IMR-90 (cell line): ENCODE measurements around the gene ZNF688. TPM values are rescaled to one million over a fixed set of nuclear protein-coding genes. Genes with fewer than 3 reads are reported as not detected.
"Not testable (repeated sequence)": the region's sequence is repeated elsewhere in the genome, so short reads cannot be mapped to it uniquely, and the experiment has no call there.

Source experiments
- ATAC-seq: fragments of 200-7000 bp; cut with Tn5 transposase; 2 replicates; pipeline ENCODE4 v1.9.1; 2020; ENCODE audit warnings: low read depth, mild to moderate bottlenecking, moderate library complexity
- BruUV-seq: library from RNA; stranded (reverse); fragments of 400-500 nt; replicated peaks from 2 replicates; lab custom pipeline; 2021; lab: Mats Ljungman, UMichigan
- CTCF ChIA-PET: fragments of 300-600 bp; formaldehyde crosslinking; extraction: SDS; loops from one replicate; lab custom pipeline; 2021; ENCODE audit warnings: antibody characterized with exemption; lab: Yijun Ruan, JAX
- POLR2A ChIA-PET: fragments of 300-600 bp; sonication (Branson Sonifier 250); formaldehyde crosslinking; loops from one replicate; lab custom pipeline; 2022; ENCODE audit warnings: antibody characterized with exemption; ENCODE audit not compliant: unreplicated experiment; lab: Charles Lee
- DNase-seq: peaks from one replicate; pipeline ENCODE4 v3.0.0; 2013
- H2AFZ ChIP-seq: replicated peaks from 2 replicates; pipeline ENCODE3; 2013; ENCODE audit warnings: low read length, mild to moderate bottlenecking; ENCODE audit not compliant: poor library complexity
- H2AK5ac ChIP-seq: 2 replicates; pipeline ENCODE4 v1.6.1; 2013; ENCODE audit warnings: low read depth, low read length, inconsistent platforms
- H2AK9ac ChIP-seq: replicated peaks from 2 replicates; pipeline ENCODE3; 2013; ENCODE audit warnings: mild to moderate bottlenecking, low read depth, low read length, moderate library complexity; ENCODE audit not compliant: poor library complexity
- H2BK120ac ChIP-seq: 2 replicates; pipeline ENCODE4 v1.6.1; 2013; ENCODE audit warnings: low read depth, low read length, inconsistent platforms
- H2BK15ac ChIP-seq: 3 replicates; pipeline ENCODE4 v1.6.1; 2013; ENCODE audit warnings: low read depth, low read length, inconsistent platforms
- H2BK20ac ChIP-seq: 2 replicates; pipeline ENCODE4 v1.6.1; 2013; ENCODE audit warnings: low read depth, mild to moderate bottlenecking, inconsistent platforms, low read length, moderate library complexity
- H2BK5ac ChIP-seq: 2 replicates; pipeline ENCODE4 v1.6.1; 2013; ENCODE audit warnings: mild to moderate bottlenecking, low read depth, low read length, inconsistent platforms; ENCODE audit not compliant: poor library complexity, severe bottlenecking
- H3K14ac ChIP-seq: replicated peaks from 2 replicates; pipeline ENCODE4 v1.6.1; 2013; ENCODE audit warnings: low read depth, low read length, inconsistent platforms
- H3K18ac ChIP-seq: 2 replicates; pipeline ENCODE4 v1.6.1; 2013; ENCODE audit warnings: low read depth, low read length, control low read depth
- H3K23ac ChIP-seq: 2 replicates; pipeline ENCODE4 v1.6.1; 2013; ENCODE audit warnings: low read depth, low read length, inconsistent platforms
- H3K27ac ChIP-seq: 2 replicates; pipeline ENCODE4 v1.5.1; 2013; ENCODE audit warnings: mild to moderate bottlenecking, control low read depth, low read length; ENCODE audit not compliant: insufficient read depth
- H3K27me3 ChIP-seq: 2 replicates; pipeline ENCODE4 v1.6.1; 2013; ENCODE audit warnings: low read length; ENCODE audit not compliant: control insufficient read depth, insufficient read depth
- H3K36me3 ChIP-seq: 2 replicates; pipeline ENCODE4 v1.6.1; 2013; ENCODE audit warnings: low read length, mixed read lengths; ENCODE audit not compliant: control insufficient read depth, insufficient read depth
- H3K4ac ChIP-seq: 2 replicates; pipeline ENCODE4 v1.6.1; 2013; ENCODE audit warnings: low read depth, low read length, inconsistent platforms
- H3K4me1 ChIP-seq: 2 replicates; pipeline ENCODE4 v1.6.1; 2013; ENCODE audit warnings: low read length, mixed read lengths; ENCODE audit not compliant: control insufficient read depth, insufficient read depth
- H3K4me2 ChIP-seq: 2 replicates; pipeline ENCODE4 v1.6.1; 2013; ENCODE audit warnings: low read depth, mild to moderate bottlenecking, control low read depth, low read length, moderate library complexity
- H3K4me3 ChIP-seq: 2 replicates; pipeline ENCODE4 v1.5.1; 2013; ENCODE audit warnings: low read depth, mild to moderate bottlenecking, control low read depth, low read length, moderate library complexity; ENCODE audit not compliant: insufficient read depth
- H3K56ac ChIP-seq: 2 replicates; pipeline ENCODE4 v1.6.1; 2013; ENCODE audit warnings: low read length, inconsistent platforms; ENCODE audit not compliant: insufficient read depth; ENCODE audit errors: extremely low read depth
- H3K79me1 ChIP-seq, 2 experiments: 2 replicates each; pipeline ENCODE4 v1.6.1; 2013; ENCODE audit warnings: low read length in 2 of 2, inconsistent platforms in 1 of 2, low read depth in 1 of 2
- H3K9ac ChIP-seq: 2 replicates; pipeline ENCODE4 v1.6.1; 2013; ENCODE audit warnings: low read depth, low read length, control low read depth
- H3K9me1 ChIP-seq: 2 replicates; pipeline ENCODE4 v1.6.1; 2013; ENCODE audit warnings: low read length, inconsistent platforms; ENCODE audit not compliant: insufficient read depth
- H3K9me3 ChIP-seq: 2 replicates; pipeline ENCODE4 v1.6.1; 2013; ENCODE audit warnings: low read length; ENCODE audit not compliant: control insufficient read depth, insufficient read depth
- H4K20me1 ChIP-seq: 2 replicates; pipeline ENCODE4 v1.6.1; 2013; ENCODE audit warnings: low read length, inconsistent platforms; ENCODE audit not compliant: insufficient read depth
- H4K5ac ChIP-seq: 2 replicates; pipeline ENCODE4 v1.6.1; 2013; ENCODE audit warnings: mild to moderate bottlenecking, low read depth, low read length, control low read depth
- H4K8ac ChIP-seq, 2 experiments: 2 replicates each; pipeline ENCODE4 v1.6.1; 2013; ENCODE audit warnings: low read depth in 2 of 2, low read length in 2 of 2, control low read depth in 1 of 2, inconsistent platforms in 1 of 2
- H4K91ac ChIP-seq: 2 replicates; pipeline ENCODE4 v1.6.1; 2013; ENCODE audit warnings: low read depth, low read length, inconsistent platforms; ENCODE audit not compliant: insufficient read depth
- WGBS, 2 experiments: methylation state at CpG; one replicate each; pipeline versions ENCODE4 v1.1.5 to v1.1.7; 2013; ENCODE audit warnings: missing lambda C conversion rate in 2 of 2; ENCODE audit not compliant: insufficient read length in 1 of 2; ENCODE audit errors: extremely low coverage in 2 of 2; 5-methylcytosine and 5-hydroxymethylcytosine counted together
- dilution Hi-C: fragments of 300-500 bp; cut with HindIII; formaldehyde crosslinking; loops from one replicate; pipeline ENCODE4 v1.14.3; 2018; ENCODE audit warnings: low sequenced_read_pairs; ENCODE audit not compliant: unreplicated experiment
- in situ Hi-C: fragments of 300-500 bp; cut with MboI; formaldehyde crosslinking; loops from 3 replicates; pipeline ENCODE4 v1.14.3; 2019; ENCODE audit warnings: low sequenced_read_pairs, inconsistent platforms, mixed read lengths
- intact Hi-C: fragments of 100-400 bp; cut with micrococcal nuclease; formaldehyde crosslinking; loops from 2 replicates; pipeline ENCODE4 v1.10.0; 2022
- polyA plus RNA-seq, 3 experiments: library from polyadenylated mRNA; depleted of rRNA; stranded (reverse); fragments of >200 nt; gene quantifications; 2 replicates each; pipeline ENCODE4 v1.2.3, GENCODE V29; 2012; ENCODE audit warnings: low replicate concordance in 1 of 3
- total RNA-seq: library from RNA; depleted of rRNA; stranded (reverse); fragments of >200 nt; gene quantifications from 2 replicates; pipeline ENCODE4 v1.2.3, GENCODE V29; 2012

Gene ZNF688
- total and polyA plus RNA-seq, 2 of the 4 experiments (the other 2 are of a cell fraction), result 1.8 to 3.7 TPM

DNA sequence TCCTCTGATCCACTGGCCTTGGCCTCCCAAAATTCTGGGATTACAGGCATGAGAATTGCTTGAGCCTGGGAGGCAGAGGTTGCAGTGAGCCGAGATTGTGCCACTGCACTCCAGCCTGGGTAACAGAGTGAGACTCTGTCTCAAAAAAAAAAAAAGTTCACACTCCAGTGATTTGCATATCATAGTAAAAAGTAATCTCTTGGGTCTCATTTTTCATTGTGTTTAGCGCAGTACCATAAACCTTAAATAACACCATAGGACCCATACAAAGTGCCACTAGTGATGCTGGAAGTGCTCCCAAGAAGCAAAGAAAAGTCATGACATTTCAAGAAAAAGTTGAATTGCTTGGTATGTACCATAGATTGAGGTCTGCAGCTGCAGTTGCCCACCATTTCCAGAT lies 18.1 kb upstream of the ZNF688 start:
- POLR2A ChIA-PET, H3K23ac ChIP-seq, H4K91ac ChIP-seq, BruUV-seq, H3K27ac ChIP-seq, H3K4me2 ChIP-seq, H4K20me1 ChIP-seq, DNase-seq, ATAC-seq, dilution Hi-C loops, H4K8ac ChIP-seq, H4K5ac ChIP-seq, H2BK20ac ChIP-seq, H3K27me3 ChIP-seq, intact Hi-C loops, H2AFZ ChIP-seq, H2AK9ac ChIP-seq, H3K56ac ChIP-seq, H2BK120ac ChIP-seq, H2AK5ac ChIP-seq, H2BK15ac ChIP-seq, H3K14ac ChIP-seq, H3K9me3 ChIP-seq, H2BK5ac ChIP-seq, H3K4me3 ChIP-seq, H3K9me1 ChIP-seq, in situ Hi-C loops, H3K4ac ChIP-seq, H3K18ac ChIP-seq, H3K4me1 ChIP-seq, H3K9ac ChIP-seq, H3K36me3 ChIP-seq: not testable (repeated sequence)
- CTCF ChIA-PET, result interaction anchor here (0.7 kb wide), 1 partner anchor 11 kb away, joined by 3 read pairs; no protein-coding TSS in a partner anchor
- WGBS, 2 experiments, result no CpG with 5 or more reads among the region's 2 CpGs
- peaks cover 13 to 23% of the 10 kb centered on the region in 2 experiments; a peak in 3 of 4 replicates for H3K79me1 ChIP-seq
